Measurements from ENCODE around the gene TTC3. TPM values are rescaled to one million over a fixed set of nuclear protein-coding genes. Genes with fewer than 3 reads are reported as not detected.
A peak's percentile ranks its signal among the peaks of the same experiment; 100 is the strongest.
"Not testable (repeated sequence)": the region's sequence is repeated elsewhere in the genome, so short reads cannot be mapped to it uniquely, and the experiment has no call there.

TTC3 gene
- 100 to 1,000 TPM; 159 to 169 TPM for total RNA-seq
- 100 to 1,000 TPM in 1 of 3 donors, 10 to 100 TPM in 2; 51.1 to 134 (median 69.8) TPM for polyA plus RNA-seq
- 179 to 438 (median 387) reads per million in 6 experiments for total RNA-seq

GRCh38 chr21:37072988-37073416 lies at the start of gene TTC3, which contains the start of gene PIGP:
TTC3 (plus strand) TSS chr21:37073254; CDS start chr21:37087258, 14,004 bp downstream.
PIGP (minus strand) TSS chr21:37073071; CDS start chr21:37072515, 556 bp downstream.
- POLR2A ChIA-PET = interaction anchor here (1.1 kb wide), 1 partner anchor 107 kb away, joined by 4 read pairs; no protein-coding TSS in a partner anchor
- Mint-ChIP-seq H3K4me3 (peak within 1 kb of the TSS; percentile 88 to 100 (median 97)), H3K9me3 (no peaks in the 10 kb centered on the region), H3K27me3 (no peaks in the 10 kb centered on the region), H3K27ac (peak within 1 kb of the TSS; percentile 93 to 99 (median 99)), H3K4me1 (peaks cover 24 to 61% (median 49%) of the 10 kb centered on the region in 4 donors), H3K36me3 (peaks cover 0 to 25% (median 8%) of the 10 kb centered on the region in 3 donors)
- ATAC-seq (peak; percentile 58 to 61), DNase-seq (peak; percentile 93 to 99 (median 97))

DNA sequence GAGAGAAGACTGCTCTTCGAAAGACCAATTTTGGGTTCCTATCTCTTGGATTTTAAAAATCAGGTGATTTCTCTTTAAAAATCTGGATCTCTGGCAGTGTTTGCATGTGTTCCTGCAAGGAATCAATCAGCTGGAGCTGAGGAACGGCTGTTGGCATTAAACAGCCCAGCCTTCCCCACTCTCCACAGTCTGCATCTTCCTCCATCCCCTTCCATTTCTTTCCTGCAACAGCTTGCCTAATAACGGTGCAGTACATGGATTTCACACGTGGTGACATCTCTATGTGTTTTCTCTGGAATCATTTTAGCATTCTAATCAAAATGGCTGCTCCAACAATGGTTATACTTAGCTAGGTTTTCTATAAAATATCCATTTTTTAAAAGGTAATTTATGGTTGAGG lies 46.6 kb upstream of the TTC3 start:
- ATAC-seq = no peak
- no peaks in the 10 kb centered on the region for H3K36me3 Mint-ChIP-seq
- H3K4me3 Mint-ChIP-seq = no peak overlapping the region
- no peak overlapping the region for H3K27ac Mint-ChIP-seq
- H3K4me1 Mint-ChIP-seq = no peaks in the 10 kb centered on the region
- no peak for DNase-seq
- peaks cover 0 to 1% (median 0%) of the 10 kb centered on the region in 5 donors for H3K27me3 Mint-ChIP-seq
- POLR2A ChIA-PET = no interaction called here
- no peaks in the 10 kb centered on the region for H3K9me3 Mint-ChIP-seq

GRCh38 chr21:37028570-37028969 lies 44.5 kb upstream of the TTC3 start:
- ATAC-seq (no peak), DNase-seq (no peak)
- Mint-ChIP-seq H3K4me3 (no peak overlapping the region), H3K27me3 (peaks cover 0 to 6% (median 0%) of the 10 kb centered on the region in 5 donors), H3K4me1 (no peaks in the 10 kb centered on the region), H3K27ac (no peak overlapping the region), H3K9me3 (no peaks in the 10 kb centered on the region), H3K36me3 (no peaks in the 10 kb centered on the region)
- POLR2A ChIA-PET = no interaction called here

- H3K9me3 Mint-ChIP-seq = no peaks in the 10 kb centered on the region
- no peaks in the 10 kb centered on the region for H3K36me3 Mint-ChIP-seq
Measured at GRCh38 chr21:37030864-37031263, 42.2 kb upstream of the TTC3 start.

DNA sequence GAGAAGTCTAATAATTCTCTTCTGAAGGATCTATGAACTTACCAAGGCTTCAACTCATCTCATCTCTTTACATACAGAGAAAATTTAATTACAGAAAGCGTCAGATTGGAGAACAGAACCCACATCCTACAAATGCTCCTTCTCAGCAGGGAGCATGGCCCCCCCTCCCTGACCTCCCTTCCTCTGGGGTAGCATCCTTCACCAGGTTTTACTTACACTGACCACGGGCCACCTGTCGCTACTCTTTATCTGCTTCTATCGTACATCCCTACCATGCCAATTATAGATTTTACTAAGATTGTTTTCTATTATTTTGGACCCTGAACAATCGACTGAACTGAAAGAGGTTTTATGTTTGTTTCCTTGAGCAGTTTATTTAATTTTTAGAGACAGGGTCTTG lies 40.8 kb upstream of the TTC3 start:
- POLR2A ChIA-PET = no interaction called here

More at GRCh38 chr21:37030864-37031263, 42.2 kb upstream of the TTC3 start:
- DNase-seq = no peak
- POLR2A ChIA-PET = no interaction called here
- H3K4me1 Mint-ChIP-seq = no peaks in the 10 kb centered on the region
- H3K27me3 Mint-ChIP-seq = peaks cover 0 to 11% (median 2%) of the 10 kb centered on the region in 5 donors
- ATAC-seq = no peak
- H3K27ac Mint-ChIP-seq = no peak overlapping the region
- no peak overlapping the region for H3K4me3 Mint-ChIP-seq

DNA sequence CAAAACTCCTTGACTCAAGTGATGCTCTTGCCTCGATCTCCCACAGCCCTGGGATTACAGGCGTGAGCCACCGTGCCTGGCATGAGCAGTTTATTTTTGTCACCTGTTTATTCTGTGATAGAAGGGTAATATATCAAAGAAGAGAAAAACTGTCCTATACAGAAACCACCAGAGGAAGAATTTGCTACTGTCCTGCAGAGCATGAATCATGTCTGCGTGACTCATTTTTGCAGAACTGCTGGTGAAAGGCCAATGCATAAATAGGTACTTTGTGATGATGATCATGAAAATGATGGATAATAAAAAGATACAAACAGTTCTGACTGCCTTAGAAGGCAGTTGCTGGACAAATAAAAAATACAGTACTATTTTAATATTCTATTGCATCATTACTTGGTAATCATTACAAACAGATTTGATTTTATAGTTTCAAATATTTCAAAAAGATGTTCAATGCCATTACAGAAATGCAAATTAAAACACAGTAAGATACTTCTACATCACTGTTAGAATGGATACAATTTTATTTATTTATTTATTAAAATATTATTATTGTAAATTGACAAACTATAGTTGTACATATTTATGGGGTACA lies 40.1 kb upstream of the TTC3 start:
- no peaks in the 10 kb centered on the region for H3K4me1 Mint-ChIP-seq
- DNase-seq (no peak), ATAC-seq (no peak)
- POLR2A ChIA-PET = no interaction called here
- no peak overlapping the region for H3K4me3 Mint-ChIP-seq
- H3K9me3 Mint-ChIP-seq = no peaks in the 10 kb centered on the region
- H3K27ac Mint-ChIP-seq = no peak overlapping the region
- peaks cover 0 to 11% (median 2%) of the 10 kb centered on the region in 5 donors for H3K27me3 Mint-ChIP-seq
- no peaks in the 10 kb centered on the region for H3K36me3 Mint-ChIP-seq

More for the DNA sequence above, 40.8 kb upstream of the TTC3 start:
- Mint-ChIP-seq H3K36me3 (no peaks in the 10 kb centered on the region), H3K4me3 (no peak overlapping the region), H3K27ac (no peak overlapping the region), H3K9me3 (no peaks in the 10 kb centered on the region), H3K27me3 (peaks cover 0 to 11% (median 2%) of the 10 kb centered on the region in 5 donors), H3K4me1 (no peaks in the 10 kb centered on the region)
- DNase-seq (no peak), ATAC-seq (no peak)

GRCh38 chr21:37034394-37034793 lies 38.7 kb upstream of the TTC3 start:
- DNase-seq, H3K36me3 Mint-ChIP-seq, H3K4me1 Mint-ChIP-seq, ATAC-seq, POLR2A ChIA-PET, H3K9me3 Mint-ChIP-seq, H3K4me3 Mint-ChIP-seq: not testable (repeated sequence)
- Mint-ChIP-seq H3K27ac (peak overlapping the region in 1 of 10 donors; percentile 33), H3K27me3 (peaks cover 0 to 11% (median 2%) of the 10 kb centered on the region in 5 donors)

DNA sequence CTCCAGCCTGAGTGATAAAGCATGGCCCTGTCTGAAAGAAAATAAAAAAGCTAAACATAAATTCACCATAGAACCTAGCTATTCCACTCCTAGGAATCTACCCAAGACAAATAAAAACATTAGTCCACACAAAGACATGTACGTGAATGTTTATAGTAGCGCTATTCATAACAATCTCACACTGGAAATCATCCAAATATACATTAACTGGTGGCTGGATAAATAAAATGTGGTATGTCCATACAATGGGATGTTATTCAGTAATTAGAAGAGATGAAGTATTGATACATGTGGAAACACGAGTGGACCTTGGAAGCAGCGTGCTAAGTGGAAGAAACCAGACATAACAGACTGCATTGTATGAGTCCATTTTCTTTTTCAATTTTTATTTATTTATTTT lies 36.9 kb upstream of the TTC3 start:
- no peak for DNase-seq
- no peak overlapping the region for H3K27ac Mint-ChIP-seq
- H3K27me3 Mint-ChIP-seq = peaks cover 0 to 9% (median 5%) of the 10 kb centered on the region in 5 donors
- H3K9me3 Mint-ChIP-seq = no peaks in the 10 kb centered on the region
- H3K4me3 Mint-ChIP-seq = no peak overlapping the region
- POLR2A ChIA-PET = interaction anchor here (0.7 kb wide), 1 partner anchor 47 kb away, joined by 3 read pairs; no protein-coding TSS in a partner anchor
- no peaks in the 10 kb centered on the region for H3K4me1 Mint-ChIP-seq
- H3K36me3 Mint-ChIP-seq = no peaks in the 10 kb centered on the region
- ATAC-seq = no peak

GRCh38 chr21:37039411-37040075 lies 33.5 kb upstream of the TTC3 start:
- peaks cover 0 to 6% (median 3%) of the 10 kb centered on the region in 5 donors for H3K27me3 Mint-ChIP-seq
- POLR2A ChIA-PET = no interaction called here
- DNase-seq (no peak), ATAC-seq (no peak)
- H3K9me3 Mint-ChIP-seq = no peaks in the 10 kb centered on the region
- H3K27ac Mint-ChIP-seq = peak overlapping the region in 1 of 10 donors; percentile 49
- no peak overlapping the region for H3K4me3 Mint-ChIP-seq
- H3K4me1 Mint-ChIP-seq = peaks cover 0 to 3% (median under 1%) of the 10 kb centered on the region in 4 donors
- no peaks in the 10 kb centered on the region for H3K36me3 Mint-ChIP-seq

DNA sequence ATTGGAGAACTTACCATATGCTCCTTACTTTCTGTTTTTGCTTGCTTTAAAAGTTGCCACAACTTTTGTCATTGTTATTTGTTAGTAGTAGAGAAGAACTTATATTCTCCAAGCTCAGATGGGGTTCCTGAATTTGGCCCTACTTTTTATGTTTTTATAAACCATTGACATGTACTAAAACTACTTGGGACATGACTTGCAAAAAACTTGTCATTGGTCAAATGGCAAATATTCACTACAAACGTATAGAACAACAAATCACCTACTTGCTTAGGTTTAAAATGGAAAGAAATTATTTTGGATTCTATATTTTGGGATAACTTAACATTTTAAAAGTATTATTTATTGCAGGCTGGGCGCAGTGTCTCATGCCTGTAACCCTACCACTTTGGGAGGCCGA lies 32.8 kb upstream of the TTC3 start:
- DNase-seq (no peak), ATAC-seq (no peak)
- H3K4me1 Mint-ChIP-seq = peaks cover 6 to 8% (median 6%) of the 10 kb centered on the region in 4 donors
- H3K27ac Mint-ChIP-seq = no peak overlapping the region
- peaks cover 0 to 6% (median 0%) of the 10 kb centered on the region in 5 donors for H3K27me3 Mint-ChIP-seq
- no peaks in the 10 kb centered on the region for H3K9me3 Mint-ChIP-seq
- no peak overlapping the region for H3K4me3 Mint-ChIP-seq
- no peaks in the 10 kb centered on the region for H3K36me3 Mint-ChIP-seq
- POLR2A ChIA-PET = no interaction called here

DNA sequence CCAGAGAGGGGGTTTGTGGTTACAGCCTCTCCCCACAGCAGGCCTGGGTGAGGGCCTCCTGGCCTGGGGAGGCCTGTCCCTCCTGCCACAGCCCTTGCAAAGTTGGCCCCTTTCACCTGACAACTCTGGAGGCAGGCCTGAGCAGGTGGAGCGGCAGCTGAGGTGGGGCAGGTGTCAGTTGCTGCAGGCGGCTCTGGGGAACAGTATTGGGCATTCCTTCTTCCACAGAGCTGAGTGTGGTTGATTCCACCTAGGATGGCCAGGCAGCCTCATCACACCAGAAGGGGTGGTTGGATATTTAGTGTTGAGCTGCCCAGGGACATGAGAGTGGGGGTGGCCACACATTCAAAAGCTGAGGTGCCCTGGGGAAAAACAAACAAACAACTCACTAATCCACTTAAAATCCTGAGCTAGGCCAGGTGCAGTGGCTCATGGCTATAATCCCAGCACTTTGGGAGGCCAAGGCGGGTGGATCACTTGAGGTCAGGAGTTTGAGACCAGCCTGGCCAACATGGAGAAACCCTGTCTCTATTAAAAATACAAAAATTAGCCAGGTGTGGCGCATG lies 31.3 kb upstream of the TTC3 start:
- ATAC-seq (no peak), DNase-seq (no peak)
- Mint-ChIP-seq H3K4me3 (no peak overlapping the region), H3K36me3 (peaks cover 0 to 1% (median 0%) of the 10 kb centered on the region in 3 donors), H3K4me1 (peaks cover 6 to 14% (median 11%) of the 10 kb centered on the region in 4 donors), H3K27me3 (peaks cover 0 to 6% (median 3%) of the 10 kb centered on the region in 5 donors), H3K27ac (no peak overlapping the region), H3K9me3 (no peaks in the 10 kb centered on the region)
- POLR2A ChIA-PET = no interaction called here

DNA sequence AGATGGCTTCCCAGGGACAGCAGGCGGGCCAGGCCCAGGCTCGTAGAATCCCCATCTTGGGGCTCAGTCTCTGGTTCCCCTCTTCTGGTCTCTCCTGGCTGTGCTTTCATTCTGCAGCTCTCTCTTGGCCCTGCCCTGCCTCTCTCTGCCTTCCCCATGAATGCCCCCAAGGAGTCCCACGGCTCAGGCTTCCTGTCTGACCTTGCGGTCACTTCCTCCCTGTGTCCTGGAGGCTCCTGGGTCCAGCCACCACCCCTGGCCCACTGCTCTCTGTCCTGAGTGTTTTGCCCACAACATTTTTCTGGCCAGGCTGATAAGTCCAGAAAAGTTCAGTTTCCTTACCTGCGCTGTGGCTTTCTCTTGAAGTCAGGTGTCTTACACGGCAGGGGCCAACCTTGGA lies 29.2 kb upstream of the TTC3 start:
- POLR2A ChIA-PET = interaction anchor here (0.7 kb wide), 2 partner anchors 85 to 495 kb away, joined by 4 read pairs; no protein-coding TSS in a partner anchor
- Mint-ChIP-seq H3K27me3 (peaks cover 0 to 6% (median 3%) of the 10 kb centered on the region in 5 donors), H3K36me3 (peaks cover 0 to 1% (median 0%) of the 10 kb centered on the region in 3 donors), H3K4me3 (no peak overlapping the region), H3K4me1 (peaks cover 6 to 14% (median 11%) of the 10 kb centered on the region in 4 donors), H3K27ac (peak overlapping the region in 3 of 10 donors; percentile 15 to 70 (median 19)), H3K9me3 (no peaks in the 10 kb centered on the region)
- no peak for DNase-seq
- no peak for ATAC-seq

DNA sequence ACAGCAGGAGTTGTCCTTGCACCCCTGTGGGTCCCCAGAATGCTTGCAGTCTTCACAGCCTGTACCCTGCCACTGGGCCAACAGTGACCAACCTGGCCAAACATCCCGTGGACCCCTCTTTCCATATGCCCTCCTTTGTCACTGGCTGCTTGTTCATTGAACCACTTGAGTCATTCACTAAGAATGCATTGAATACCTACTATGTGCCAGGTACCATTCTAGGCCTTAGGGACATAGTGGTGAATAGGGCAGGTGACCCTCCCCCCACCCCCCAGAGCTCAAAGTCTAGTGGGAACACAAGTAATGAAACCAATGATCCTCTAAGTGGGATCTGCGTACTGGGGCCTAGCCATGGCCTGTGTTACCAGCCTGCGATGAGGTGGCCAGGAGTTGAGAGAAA lies 28.4 kb upstream of the TTC3 start:
- POLR2A ChIA-PET = no interaction called here
- peaks cover 0 to 5% (median 2%) of the 10 kb centered on the region in 5 donors for H3K27me3 Mint-ChIP-seq
- H3K27ac Mint-ChIP-seq = peak overlapping the region in 2 of 10 donors; percentile 17 to 68
- peaks cover 6 to 14% (median 11%) of the 10 kb centered on the region in 4 donors for H3K4me1 Mint-ChIP-seq
- peak overlapping the region in 4 of 10 donors; percentile 18 to 64 (median 22) for H3K4me3 Mint-ChIP-seq
- DNase-seq (no peak), ATAC-seq (no peak)
- H3K9me3 Mint-ChIP-seq = no peaks in the 10 kb centered on the region
- H3K36me3 Mint-ChIP-seq = peaks cover 0 to 1% (median 0%) of the 10 kb centered on the region in 3 donors
